GM21447 (cell line): ENCODE results near the gene PIK3C2G.

Experiments
- ATAC-seq: cut with Tn5 transposase; IDR thresholded peaks from one replicate; pipeline ENCODE4 v1.9.1; 2021; ENCODE audit not compliant: unreplicated experiment

PIK3C2G gene

DNA sequence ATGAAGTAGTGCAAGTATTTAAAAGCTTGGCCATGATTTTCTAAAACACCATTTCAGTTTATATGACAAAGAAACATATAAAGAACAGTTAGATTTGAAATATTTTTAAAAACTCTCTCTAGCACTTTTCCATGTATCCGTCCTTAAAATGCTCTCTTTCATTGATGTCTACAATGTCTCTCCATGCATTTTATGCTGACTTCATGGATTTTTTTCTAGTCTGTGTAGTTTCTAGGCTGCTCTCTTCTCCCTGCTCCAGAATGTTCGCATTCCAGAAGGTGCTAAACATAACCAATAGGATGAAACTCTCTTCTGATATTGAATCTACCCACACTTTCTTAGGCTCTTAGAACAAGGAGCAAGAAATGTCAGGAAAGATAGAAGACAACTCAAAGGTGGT is 351.7 kb downstream of the PIK3C2G start:
- ATAC-seq: no peak

DNA sequence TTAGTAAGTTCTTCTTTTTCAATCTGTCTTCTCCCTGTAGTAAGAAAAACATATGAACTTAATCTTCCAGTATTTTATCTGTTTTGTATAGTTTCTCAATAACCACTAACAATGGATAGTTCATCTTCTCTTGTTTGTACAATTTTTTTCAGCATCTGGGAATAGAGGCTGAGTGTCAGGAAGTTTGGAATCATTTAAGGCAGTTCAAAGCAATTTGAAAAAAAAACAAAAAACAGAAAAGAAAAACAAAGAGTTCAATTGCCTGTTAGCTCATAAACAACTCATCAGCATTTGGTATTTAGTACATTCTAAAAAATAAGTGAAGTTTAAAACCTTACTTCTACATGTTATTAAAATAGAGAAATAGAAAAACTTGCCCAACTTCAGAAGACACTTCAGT is 359.7 kb downstream of the PIK3C2G start:
- no peak for ATAC-seq

- no peak for ATAC-seq
Measured at GRCh38 chr12:18629445-18629844, 368.1 kb downstream of the PIK3C2G start.

DNA sequence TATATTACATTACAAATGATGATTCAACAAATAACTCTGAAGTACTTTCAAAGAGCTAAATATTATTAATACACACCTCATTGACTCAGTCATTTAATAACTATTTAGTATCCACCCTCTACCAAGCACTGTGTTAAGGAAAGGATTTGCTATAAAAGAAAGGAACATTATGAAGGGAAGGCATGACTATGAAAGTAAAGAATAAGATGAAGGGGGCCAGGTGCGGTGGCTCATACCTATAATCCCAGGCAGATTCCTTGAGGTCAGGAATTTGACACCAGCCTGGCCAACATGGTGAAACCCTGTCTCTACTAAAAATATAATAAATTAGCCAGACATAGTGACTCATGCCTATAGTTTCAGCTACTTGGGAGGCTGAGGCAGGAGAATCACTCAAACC is 368.6 kb downstream of the PIK3C2G start:
- ATAC-seq: no peak

DNA sequence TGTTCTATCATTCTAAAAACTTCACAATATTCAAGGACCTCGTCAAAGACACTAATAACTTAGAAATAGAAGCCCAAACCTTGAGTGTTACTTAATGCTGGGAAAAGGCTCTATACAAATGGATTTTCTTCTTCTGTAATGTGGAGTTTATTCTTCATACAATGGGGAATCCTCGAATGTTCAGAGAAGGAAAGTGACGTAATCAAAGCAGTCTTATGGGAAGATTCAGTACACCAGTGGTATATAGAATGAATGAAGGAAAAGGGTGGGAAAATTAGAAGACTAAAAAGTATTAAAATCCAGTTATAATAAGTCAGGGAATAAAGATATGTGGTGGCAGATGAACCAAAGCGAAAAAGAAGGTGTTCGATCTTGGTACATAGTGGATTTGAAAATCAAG is 370.0 kb downstream of the PIK3C2G start:
- no peak for ATAC-seq

GRCh38 chr12:18632848-18633247 is 371.5 kb downstream of the PIK3C2G start:
- ATAC-seq: no peak

DNA sequence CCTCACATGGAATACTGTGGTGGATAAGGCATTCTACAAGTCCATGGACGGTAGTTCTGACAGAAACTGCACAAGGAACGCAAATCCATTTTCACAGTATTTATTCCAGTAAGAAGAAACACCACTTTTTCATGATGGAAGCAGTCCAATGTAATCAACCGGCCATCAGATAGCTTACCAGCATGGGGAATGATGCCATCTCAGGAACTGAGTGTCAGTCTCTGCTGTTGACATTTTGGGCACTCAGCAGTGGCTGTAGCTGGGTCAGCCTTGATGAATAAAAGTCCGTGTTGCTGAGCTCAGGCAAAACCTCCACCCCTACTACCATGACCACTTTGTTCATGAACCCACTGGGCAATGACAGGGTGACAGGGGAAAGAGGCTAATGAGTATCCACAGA is 373.1 kb downstream of the PIK3C2G start:
- ATAC-seq: no peak

DNA sequence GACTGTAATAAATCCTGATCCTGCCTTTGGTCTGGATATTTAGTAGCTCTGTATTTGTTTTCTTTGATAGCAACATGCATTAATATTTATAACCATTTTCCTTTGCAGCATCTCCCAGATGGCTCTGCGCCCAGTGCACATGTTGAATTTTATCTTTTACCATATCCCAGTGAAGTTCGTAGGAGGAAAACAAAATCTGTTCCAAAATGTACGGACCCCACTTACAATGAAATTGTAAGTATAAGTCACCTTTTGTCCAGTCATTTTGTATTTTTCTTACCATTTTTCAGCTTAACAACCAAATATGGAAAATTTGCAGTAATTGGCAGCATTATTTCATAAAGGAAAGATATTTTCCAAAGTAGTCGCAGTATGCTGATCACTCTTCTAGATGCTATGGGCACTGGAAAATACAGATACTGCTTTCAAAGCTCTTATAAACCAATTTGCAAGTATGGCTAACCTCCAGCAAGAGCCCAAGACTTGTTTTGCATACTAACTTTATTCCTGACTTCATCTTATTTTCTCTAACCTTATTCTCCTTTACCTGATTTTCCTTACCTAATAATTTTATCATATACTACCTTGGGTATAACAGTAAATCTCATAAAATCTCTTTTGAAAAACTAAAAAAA is 379.1 kb downstream of the PIK3C2G start:
- ATAC-seq: no peak

- no peak for ATAC-seq
Measured at GRCh38 chr12:18643681-18644080, 382.4 kb downstream of the PIK3C2G start.

GRCh38 chr12:18644564-18644963 is 383.2 kb downstream of the PIK3C2G start:
- ATAC-seq: no peak

DNA sequence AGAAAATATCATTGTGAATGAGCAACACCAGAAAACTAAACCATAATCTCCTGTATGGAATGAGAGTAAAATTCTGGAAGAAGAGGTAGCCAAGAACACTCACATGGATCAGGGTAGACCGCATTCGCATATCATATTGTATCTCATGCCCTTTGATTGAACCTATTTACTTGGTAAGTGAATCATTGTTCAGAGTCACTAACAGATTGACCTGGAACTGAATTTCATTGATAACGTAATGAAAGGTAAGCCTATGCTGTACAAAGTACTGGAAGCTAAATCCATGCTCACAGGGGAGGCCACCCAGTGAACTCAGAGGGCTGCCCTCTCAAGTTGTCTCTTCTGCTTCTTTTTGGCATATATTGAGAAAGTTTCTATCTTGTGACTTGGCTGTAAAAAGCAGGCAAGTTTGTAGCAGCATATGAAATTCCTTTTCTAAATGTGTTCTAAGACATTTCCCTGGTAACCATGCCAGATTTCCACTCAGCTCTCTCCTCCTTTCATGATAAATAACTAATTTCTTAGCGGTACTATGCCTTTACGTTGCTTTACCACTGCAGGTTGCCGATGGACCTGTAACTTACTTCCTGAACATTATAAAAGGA is 385.1 kb downstream of the PIK3C2G start:
- ATAC-seq: no peak

DNA sequence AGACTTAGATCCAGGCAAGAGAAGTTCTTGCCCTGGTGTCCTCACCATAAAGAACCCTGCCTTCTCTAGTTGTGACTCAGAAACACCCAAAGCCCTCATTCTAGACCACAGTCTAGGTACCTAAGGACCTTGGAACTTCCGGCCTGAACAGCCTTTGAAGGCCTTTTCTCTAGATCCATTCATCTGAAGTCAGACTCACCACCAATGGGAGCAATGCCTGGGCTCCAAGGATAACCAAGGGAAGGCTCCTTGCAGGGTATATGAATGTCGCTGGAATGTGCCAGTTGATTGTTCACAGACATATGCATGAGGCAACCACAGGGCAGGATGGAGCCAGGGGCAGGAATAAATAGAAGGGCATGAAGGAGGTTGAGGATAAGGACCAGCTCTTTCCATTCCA is 390.2 kb downstream of the PIK3C2G start:
- no peak for ATAC-seq

DNA sequence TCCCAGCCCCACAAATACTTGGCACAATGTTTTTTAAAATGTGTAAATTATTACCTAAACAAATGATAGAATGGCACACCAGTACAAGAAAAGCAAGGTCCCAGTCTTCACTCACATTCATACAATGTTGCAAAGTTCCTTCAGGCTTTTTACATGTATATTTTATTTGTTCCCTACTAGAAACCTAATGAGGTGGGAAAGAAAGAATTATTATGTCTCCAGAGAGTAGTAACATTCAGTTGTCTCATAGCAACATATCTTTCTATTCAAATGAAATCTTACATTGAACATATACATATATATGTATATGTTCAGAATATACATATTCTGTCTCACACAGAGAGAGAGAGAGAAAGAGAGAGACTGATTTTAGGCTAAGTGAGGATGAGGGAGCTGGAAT is 391.3 kb downstream of the PIK3C2G start:
- ATAC-seq: no peak

DNA sequence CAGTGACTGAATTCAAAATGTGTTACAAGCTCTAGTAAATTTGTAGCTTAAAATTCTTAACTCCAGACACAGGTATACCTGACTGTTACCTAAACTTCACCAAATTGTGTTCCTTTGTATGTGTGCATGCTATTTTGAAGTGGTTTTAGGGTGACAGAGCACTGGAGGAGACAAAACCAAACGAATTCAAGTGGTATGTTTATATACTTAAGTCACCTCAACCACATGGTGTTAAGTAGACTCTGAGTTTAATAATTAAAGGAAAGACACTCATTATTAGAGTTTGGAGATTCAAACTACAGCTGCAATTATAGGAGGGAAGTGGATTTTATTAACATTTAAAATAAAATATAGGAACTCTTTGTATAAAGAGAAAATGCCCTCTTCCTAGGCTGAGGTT is 392.1 kb downstream of the PIK3C2G start:
- no peak for ATAC-seq

DNA sequence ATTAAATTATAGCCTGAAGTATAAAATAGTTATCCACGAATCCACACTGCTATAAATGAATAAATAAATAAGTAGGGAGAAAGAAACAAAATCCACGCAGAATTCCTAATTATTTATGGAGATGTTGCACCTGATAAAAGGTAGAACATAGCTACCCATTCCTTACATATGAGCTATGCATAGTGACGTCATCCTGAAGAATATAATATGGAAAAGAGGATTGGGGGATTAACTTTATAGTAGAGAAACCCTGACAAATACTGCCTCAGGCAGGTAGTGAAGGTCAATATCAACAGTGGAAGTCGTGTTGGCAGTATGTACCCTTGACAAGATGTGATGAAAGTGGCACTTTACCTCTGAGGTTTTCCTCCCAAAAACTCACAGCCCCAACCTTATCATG is 394.0 kb downstream of the PIK3C2G start:
- no peak for ATAC-seq

DNA sequence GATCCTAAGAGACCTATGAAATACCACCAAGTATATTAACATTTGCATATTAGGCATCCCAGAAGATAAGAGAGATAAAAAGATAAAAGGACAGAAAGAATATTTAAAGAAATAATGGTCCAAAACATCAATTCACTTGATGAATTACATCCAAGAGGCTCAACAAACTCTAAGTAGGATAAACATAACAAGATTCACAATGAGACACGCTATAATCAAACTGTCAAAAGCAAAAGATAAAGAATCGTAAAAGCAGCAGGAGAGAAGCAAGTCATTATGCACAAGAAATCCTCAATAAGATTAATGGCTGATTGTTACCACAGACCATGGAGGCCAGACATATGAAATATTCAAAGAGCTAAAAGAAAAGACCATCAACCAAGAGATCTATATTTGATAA is 396.9 kb downstream of the PIK3C2G start:
- ATAC-seq: no peak

GRCh38 chr12:18658829-18659228 is 397.5 kb downstream of the PIK3C2G start:
- ATAC-seq: no peak

- no peak for ATAC-seq
Measured at GRCh38 chr12:18676141-18676540, 414.8 kb downstream of the PIK3C2G start.

DNA sequence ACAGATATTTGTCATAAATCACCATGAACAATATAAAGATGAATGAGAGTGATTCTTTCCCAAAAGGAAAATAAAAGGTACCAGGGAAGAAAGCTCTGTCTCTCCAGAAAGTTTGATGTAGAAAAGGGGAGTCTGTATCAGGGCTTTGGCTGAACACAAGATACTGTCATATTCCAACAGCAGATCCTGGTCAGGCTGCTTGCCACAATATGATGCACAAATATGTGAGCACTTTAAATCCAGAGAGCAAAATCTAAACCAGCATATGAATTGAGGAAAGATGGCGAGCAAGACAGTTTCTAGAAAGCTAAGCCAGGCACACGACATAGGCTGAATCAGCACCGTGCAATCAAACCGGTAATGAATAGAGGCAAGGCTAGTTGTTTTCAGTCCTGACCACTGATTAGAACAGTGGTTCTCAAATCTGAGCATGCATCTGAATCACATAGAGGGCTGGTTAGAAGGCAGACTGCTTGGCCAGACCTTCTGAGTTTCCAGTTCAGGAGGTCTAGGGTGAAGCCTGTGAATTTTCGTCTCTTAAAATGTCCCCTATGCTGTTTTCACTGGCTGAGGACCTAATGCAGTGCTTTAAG is 415.8 kb downstream of the PIK3C2G start:
- no peak for ATAC-seq

DNA sequence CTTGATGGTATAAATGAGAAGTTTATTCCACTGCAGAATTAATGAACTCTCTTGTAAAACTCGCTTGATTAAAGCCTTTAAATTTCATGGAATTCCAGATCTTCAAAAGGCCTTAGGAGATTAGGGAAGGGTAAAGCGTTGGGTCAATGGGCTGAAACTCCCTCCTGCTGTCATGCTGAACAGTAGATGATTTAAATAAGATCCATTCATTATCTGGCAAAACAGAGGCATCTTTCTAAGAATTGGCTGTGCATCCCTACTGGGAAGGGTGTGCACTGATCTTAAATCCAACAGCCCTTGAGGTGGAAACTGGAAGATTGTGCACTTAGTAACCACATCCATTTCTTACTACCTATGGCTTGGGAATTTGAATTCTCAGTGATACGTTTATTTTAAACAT is 420.5 kb downstream of the PIK3C2G start:
- no peak for ATAC-seq

DNA sequence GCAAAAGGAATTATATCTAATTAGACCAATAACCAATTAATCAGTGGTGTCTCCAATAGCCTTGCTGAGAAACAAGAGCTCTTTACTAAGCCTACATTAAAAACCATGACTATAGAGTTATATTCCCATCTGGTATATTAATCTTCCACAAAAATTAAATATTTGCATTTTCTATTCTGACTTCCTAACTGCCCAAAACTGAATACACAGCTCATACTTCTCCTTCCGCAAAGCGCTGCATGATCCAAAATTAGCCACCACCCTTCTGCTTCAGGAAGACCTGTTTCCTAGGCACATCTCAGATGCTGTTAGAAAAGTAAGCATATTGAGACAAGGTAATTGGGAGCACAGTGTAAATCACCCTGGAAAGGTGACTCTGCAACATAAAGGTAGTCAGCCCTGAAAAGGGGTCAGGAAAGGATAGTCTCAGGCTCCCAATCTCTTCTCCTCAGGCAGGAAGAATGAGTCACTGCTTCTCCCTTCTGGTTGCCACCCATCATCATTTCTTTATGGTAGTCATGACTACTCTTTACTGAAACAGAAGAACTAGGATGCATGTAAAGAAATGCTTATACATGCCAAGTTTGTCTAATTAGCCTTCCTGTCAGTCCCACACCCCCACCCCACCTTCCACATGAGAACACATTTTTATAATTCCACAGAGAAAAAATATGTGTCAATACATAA is 422.2 kb downstream of the PIK3C2G start:
- no peak for ATAC-seq

GRCh38 chr12:18684430-18684829 is 423.1 kb downstream of the PIK3C2G start:
- no peak for ATAC-seq
